ENCODE measurements around the gene SYT8.

Gene SYT8

DNA sequence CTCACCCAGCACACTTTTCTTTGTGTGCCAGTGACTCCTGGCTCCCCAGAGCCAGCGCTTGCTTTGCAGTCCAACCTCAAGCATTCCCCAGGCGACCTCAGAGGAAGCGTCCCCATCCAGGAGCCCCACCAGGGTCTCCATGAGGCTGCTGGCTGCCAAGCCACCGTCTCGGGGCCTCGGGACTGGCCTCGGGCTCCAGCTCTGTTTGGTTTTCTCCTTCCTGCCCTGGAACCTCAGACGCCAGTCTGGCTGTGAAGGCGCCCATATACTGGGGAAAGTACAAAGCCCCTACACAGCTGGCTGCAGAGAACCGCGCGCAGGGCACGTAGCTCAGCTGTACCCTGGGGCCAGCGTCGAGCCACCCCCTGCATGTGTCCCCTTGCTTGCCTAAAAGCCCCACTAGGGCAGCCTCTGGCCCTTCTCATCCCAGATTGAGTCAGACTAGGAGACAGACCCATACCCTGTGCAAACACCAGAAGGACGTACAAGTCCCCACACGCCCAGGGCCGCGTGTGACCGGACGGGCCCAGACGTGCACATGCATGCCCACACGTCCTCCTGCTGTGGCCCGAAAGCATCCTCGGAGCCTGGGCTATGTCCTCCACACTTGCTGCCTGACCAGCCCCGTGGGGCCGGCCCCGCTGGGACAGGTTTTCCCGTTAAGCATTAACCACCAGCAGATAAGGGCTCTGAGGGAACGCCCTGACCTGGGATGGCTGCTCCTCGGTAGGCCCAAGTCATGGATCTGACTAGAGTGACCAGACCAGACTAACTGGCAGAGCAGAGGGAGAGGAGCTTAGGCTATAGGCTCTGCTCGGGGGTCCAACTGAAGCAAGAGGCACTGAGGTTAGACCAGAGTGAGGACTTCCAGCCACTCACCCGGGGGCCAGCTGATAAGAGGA lies 4.2 kb upstream of the SYT8 start:
- no peak for DNase-seq (ENCODE audit: low read depth)

DNA sequence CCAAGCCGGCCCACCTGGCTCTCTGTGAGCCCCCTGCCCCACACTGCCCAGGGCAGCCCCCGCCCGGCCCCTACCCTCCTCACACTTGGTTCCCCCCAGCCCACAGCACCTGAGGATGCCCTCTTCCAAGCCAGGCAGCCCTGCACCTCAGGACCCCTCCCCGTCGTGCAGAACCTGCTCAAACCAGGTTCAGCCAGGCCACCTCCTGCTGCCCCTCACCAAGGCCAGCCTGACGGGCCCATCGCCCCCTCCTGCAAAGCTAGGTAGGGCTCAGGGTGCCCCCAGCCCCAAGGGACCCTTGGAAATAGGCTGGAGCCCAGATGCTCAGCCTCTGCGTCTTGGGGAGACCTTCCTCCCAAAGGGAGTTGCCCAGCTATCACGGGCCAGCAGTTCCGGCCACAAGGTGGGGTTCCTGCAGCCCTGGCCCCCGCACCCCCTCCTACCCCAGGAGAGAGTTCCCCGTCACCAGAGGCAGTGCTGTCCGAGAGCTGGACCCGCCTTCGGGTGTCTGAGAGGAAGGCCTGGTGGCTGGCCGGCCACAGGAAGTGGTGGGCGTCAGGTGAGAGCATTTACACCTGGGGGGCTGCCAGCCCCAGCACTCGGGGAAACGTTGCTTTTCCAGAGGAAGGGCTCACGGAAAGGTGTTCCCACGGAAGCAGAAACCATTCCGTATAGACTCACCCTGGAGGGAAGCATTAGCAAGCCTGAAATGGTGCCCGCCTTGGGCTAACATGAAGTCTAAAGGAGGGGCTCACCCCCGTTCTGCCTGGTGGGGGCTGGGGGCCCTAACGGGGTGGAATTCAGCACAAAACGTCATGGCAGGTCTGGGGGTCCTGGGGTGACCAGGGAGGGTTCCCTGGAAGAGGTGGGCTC lies 3.2 kb upstream of the SYT8 start:
- no peak for DNase-seq (ENCODE audit: low read depth)
- no peak overlapping the region for H3K4me3 ChIP-seq (ENCODE audit: low read depth, low read length)

More for the DNA sequence above, 4.2 kb upstream of the SYT8 start:
- H3K4me3 ChIP-seq (ENCODE audit: low read depth, low read length): no peak overlapping the region

DNA sequence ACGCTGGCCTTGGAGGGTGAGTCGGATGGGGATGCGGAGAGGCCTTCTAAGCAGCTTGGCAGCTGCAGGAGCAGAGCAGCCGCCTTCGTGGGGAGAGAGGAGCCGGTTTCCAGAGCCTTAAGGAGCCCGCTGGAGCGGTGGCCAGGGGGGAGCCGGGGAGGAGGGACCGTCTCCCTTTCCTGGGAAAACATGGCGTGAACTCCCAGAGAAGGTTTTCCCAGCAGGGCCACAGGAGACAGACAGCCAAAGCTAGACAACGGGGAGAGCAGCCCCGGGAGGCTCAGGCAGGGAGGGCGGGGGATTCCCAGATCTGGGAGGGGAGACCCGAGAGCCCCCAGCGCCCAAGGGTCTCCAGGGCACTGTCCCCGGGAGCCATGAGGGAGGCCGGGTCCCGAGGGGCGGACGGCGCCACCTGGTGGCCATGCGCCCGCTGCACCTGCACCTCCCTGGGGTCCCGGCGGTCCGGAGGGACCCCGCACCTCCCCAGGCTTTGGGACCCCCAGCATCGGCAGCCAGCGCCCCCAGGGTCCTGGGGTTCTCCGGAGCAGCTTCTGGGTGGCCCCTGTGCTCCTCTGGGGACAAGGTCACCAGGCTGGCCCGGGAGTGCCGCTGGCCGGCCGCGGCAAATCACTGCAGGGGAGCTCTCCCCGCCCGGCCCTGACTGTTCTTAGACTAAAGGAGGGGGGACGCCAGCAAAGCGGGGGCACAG lies 2.4 kb upstream of the SYT8 start:
- no peak for DNase-seq (ENCODE audit: low read depth)
- no peak overlapping the region for H3K4me3 ChIP-seq (ENCODE audit: low read depth, low read length)

DNA sequence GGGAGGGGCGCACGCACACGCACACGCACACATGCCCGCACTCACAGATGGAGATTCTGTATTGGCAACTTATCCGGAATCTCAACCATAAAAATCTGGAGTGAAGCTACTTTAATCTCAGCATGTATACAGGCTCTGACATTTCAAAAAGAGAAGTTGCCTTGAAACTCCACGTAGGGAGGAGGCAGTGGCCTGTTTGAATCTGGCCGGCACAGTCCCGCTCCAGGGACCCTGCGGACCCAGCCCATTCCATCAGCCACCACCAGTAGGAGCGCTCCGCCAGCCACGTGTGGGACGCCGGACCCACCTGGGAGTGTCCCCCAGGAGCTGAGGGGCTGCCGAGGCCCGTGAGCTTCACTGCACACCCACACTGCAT lies 1.9 kb upstream of the SYT8 start:
- H3K4me3 ChIP-seq (ENCODE audit: low read depth, low read length): no peak overlapping the region
- no peak for DNase-seq (ENCODE audit: low read depth)

DNA sequence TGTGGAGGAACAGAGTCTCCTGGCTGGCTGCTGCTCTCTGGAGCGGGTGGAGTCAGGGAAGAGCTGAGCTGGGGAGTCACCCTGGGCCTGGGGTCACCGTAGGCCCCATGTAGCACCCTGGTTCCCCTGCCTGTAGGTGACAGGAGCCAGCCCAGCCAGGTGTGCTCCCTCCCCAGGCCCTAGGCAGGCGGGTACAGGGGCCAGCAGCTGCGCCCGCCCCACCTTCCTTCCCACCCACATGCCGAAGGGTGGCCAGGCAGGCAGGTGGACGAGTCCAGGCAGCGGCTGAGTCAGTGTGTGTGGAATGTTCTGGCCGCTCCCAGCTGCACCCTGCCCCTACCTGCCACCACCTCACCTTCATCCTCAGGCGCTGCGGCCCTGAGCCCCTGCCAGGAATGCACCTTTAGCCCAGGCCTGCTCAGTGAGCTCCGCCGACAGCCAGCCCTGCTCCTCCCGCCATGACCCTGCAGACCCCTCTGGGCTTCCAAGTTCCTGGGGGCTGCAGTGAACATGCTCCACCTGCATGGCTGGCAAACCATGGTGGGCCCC lies 654 bp upstream of the SYT8 start:
- no peak overlapping the region for H3K4me3 ChIP-seq (ENCODE audit: low read depth, low read length)
- no peak for DNase-seq (ENCODE audit: low read depth)

DNA sequence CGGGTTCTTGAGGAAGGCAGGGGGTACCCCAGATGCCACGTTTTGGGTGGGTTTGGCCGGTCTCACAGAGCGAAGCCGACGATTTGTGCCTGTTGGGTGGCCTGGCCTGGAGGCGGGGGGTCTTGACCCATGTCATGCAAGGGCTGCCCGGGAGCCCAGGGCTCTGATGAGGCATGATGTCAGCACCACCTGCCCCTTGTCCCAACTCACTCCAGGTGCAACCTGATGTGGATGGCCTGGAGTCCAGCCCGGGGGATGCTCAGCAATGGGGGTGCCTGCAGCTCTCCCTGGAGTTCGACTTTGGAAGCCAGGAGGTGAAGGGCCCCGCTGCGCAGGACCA lies 851 bp downstream of the SYT8 start:
- H3K4me3 ChIP-seq (ENCODE audit: low read depth, low read length): no peak overlapping the region
- DNase-seq (ENCODE audit: low read depth): no peak

DNA sequence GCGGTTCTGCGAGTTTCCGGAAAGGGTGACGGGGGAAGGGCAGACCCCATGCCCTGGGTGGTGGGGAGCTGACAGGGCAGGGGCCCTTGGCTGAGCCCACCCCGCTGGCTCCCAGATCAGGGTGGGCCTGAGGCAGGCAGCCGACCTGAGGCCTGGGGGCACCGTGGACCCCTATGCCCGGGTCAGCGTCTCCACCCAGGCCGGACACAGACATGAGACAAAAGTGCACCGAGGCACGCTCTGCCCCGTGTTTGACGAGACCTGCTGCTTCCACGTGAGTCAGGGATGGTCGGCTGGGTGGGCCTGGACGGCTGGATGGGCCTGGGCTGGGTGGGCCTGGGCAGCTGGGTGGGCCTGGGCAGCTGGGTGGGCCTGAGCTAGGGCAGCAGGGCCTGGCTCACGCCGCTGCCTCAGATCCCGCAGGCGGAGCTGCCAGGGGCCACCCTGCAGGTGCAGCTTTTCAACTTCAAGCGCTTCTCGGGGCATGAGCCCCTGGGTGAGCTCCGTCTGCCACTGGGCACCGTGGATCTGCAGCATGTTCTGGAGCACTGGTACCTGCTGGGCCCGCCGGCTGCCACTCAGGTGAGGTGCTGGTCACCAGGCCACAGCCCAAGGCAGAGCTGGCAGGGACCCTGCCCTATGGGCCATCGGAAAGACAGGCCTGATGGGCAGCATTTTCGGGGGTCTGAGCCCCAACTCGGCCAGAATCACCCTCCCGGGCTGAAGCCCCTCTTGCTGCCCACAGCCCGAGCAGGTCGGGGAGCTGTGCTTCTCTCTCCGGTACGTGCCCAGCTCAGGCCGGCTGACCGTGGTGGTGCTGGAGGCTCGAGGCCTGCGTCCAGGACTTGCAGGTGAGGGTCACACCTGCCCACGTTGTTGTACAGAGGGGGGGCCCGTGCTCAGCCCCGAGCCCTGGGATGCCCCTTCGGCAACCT lies 1.5 kb downstream of the SYT8 start:
- no peak overlapping the region for H3K4me3 ChIP-seq (ENCODE audit: low read depth, low read length)
- no peak for DNase-seq (ENCODE audit: low read depth)

DNA sequence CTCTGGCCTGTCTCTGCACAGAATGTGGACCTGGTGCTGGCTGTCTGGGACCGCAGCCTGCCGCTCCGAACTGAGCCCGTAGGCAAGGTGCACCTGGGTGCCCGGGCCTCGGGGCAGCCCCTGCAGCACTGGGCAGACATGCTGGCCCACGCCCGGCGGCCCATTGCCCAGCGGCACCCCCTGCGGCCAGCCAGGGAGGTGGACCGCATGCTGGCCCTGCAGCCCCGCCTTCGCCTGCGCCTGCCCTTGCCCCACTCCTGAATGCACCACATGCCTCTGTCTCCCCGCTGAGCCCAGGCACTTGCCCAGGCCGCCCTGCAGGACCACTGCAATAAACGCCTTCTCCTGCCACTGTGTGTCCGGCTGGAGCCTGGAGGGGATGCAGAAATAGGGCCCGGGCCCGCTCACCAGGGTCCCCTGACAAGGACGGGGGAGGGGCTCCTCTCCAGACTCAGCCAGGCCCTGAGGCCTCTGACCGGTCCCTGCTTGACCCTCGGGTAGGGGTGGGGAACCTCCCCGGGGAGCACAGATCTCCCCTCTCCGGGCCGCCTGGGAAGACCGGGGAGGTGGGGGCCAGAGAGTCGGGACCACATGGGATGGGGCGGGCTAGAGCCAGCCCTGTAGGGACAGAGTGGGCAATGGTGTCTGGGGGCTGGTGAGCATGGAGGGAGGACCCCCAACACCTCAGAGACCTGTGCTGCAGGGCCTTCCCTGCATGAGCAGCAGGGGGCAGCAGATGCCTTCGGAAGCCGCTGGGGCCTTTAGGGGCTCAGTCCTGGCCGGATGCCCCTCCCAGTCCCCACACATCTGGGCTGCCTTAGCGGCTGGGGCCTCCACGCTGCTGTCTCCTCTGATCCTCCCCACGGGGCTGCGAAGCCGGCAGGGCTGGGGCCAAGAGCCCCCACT lies 2.6 kb downstream of the SYT8 start:
- H3K4me3 ChIP-seq (ENCODE audit: low read depth, low read length): no peak overlapping the region
- DNase-seq (ENCODE audit: low read depth): no peak

DNA sequence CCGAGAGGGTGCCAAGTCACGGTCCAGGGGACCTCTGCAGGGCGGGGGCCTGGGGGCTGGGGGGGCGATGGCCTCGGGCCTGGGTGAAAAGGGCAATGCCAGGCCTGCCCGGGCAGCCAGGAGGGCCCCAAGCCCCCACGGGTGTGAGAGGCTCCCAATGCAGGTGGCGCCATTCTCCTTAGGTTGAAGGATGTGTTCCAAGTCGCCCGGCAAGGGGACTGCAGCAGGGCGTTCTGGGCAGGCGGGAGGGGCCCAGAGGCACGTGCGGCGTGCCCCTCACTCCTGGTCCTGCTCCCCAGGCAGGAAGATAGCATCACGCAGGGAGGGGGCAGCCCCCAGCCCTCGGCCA lies 3.3 kb downstream of the SYT8 start:
- H3K4me3 ChIP-seq (ENCODE audit: low read depth, low read length): no peak overlapping the region
- DNase-seq (ENCODE audit: low read depth): no peak

DNA sequence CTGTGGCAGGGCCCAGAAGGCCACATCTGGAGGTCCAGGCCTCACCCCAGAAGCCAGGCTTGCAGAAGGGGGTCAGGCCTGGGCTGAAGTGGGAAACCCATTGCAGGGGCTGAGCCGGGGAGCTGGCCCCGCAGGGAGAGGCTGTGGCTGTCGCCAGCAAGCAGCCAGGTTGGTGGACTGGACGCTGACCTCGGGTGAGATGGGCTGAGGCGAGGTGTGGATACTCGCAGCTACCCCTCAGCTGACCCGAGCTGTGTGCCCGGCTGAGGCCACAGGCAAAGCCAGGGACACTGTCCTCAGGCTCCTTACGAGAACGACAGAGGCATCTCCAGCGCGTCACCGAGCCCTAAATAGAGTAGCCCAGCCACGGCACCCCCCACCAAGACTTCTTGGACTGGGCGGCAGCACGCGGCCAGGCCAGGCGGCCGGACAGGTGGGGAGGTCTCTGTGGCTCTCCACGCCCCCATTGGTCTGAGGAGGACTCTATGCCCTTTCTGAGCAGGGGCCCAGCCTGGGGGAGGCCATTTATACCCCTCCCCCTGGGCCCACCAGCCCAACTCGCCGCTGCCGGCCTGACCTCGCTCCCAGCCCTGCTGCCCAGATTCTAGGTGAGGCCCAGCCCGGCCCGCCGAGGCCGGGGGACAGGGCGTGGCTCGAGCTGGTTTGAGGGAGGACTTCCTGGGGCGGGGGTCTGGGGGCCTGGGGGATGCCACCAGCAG lies 3.8 kb downstream of the SYT8 start, which contains the start of gene TNNI2:
Gene TNNI2 (plus strand): TSS at position 556 of the 719 bp plus-strand sequence. CDS start 716 bp downstream, outside the sequence.
- no peak for DNase-seq (ENCODE audit: low read depth)
- no peak within 1 kb of the TSS for H3K4me3 ChIP-seq (ENCODE audit: low read depth, low read length)

DNA sequence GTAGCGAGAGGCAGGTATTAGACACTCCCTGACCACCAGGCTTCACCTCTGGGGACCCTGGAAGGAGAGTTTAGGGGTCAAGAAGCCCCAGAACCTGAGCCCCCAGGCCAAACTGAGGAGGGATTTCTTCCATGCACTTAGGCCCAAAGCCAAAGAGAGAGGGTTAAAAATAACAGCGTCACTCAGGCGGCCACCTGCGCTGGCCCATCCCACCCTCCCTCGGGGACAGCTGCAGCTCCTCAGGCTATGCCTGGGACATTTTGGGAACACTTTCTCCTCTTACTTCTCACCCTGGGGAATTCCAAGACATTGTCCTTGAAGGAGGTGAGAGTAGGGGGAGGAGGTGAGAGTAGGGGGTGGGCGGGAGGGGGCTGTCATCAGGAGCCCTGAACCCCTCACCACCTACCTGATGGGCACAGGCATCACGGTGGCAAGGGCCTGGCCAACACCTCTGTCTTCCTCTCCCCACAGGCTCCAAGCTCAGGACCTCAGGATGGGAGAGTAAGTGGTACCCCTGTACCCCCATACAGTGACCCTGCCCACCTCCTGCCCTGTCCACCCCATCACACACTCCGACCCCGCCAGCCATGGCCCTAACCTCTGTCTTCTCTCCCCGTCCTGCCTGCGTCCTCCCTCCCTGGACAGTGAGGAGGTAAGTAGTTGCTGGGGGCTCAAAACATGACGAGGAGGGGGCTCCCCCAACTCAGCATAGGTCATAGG lies 4.6 kb downstream of the SYT8 start:
- DNase-seq (ENCODE audit: low read depth): no peak
- H3K4me3 ChIP-seq (ENCODE audit: low read depth, low read length): no peak overlapping the region

DNA sequence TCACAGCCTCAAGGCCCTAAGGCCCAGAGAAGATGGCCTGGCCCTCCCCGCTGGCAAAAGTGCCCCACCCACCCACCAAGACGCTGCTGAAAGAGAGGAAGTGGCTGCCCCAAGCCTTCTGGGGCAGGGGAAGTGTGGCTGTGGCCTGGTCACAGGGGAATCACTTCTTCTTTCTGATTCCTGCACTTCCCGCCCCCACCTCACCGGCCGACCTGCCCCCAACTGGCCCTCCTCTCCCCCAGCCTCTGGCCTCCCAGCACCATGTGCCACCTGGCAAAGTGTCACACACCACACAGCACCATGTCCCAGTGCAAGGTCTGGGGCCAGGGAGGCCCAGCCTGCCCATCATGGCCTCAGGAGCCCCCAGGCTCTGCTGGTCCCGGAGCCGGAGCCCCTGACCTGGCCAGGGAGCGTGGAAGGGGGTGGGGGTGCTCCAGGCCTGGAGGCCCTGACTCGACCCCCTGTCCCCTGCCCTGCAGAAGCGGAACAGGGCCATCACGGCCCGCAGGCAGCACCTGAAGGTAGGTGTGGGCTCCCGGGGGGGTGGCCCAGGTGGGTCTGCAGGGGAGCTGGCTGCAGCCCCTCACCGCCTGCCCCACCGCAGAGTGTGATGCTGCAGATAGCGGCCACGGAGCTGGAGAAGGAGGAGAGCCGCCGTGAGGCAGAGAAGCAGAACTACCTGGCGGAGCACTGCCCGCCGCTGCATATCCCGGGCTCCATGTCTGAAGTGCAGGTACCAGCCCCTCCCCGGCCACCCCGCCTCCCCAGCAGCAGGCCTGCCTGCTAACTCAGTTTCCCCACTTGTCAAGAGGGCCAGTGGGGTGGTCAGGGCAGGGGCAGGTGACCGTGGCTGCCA lies 5.4 kb downstream of the SYT8 start:
- no peak overlapping the region for H3K4me3 ChIP-seq (ENCODE audit: low read depth, low read length)
- DNase-seq (ENCODE audit: low read depth): no peak

DNA sequence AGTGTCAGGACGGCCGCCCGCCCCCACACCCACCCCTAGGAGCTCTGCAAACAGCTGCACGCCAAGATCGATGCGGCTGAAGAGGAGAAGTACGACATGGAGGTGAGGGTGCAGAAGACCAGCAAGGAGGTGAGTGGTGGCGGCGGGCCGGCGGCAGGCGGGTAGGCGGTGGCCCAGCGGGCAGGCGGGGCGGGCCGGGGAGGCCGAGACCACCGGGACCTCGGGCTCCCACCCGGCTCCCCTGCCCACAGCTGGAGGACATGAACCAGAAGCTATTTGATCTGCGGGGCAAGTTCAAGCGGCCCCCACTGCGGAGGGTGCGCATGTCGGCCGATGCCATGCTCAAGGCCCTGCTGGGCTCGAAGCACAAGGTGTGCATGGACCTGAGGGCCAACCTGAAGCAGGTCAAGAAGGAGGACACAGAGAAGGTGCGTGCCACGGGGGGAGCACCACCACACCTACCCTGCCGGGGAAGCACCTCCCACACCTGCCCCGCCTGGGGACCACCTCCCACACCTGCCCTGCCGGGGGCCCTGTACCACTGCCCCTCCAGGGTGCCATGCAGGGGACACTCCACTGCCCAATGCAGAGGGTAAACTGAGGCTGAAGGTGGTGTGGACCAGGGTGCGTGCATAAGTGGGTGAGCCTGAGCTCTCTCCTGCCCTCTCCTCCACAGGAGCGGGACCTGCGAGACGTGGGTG lies 6.1 kb downstream of the SYT8 start:
- DNase-seq (ENCODE audit: low read depth): no peak
- H3K4me3 ChIP-seq (ENCODE audit: low read depth, low read length): no peak overlapping the region

DNA sequence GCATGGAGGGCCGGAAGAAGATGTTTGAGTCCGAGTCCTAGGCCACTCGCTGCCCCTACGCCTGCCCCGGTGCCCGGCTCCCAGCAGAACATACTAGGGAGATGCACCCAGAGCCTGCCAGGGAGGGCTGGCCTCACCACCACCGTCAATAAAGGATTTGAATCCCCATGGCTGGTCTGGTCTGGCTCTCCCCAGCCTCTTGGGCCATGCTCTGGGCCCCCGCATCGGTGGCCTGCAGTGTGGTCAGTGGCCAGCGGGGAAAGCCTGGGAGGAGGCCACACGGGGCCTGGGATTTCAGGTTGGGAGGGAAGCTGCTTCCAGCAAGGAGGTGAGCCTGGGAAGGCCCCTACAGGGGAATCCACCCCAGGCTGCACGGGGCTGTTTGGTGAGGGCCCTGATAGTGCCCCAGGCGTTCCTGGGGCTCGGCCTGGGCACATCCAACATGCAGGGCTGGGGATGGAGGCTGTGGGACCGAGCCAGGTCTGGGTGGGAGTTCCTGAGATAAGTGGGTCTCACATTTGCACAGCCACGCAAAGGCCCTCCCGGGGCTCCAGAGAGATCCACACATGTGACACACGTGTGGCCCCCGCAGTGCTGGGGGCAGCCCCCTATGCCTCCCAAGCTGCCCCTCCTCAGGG lies 6.8 kb downstream of the SYT8 start:
- H3K4me3 ChIP-seq (ENCODE audit: low read depth, low read length): no peak overlapping the region
- DNase-seq (ENCODE audit: low read depth): no peak

All from skeletal muscle cell (primary cell).